GM23248 (cell line): Measurements from ENCODE around the gene TSSK1B. TPM values are rescaled to one million over a fixed set of nuclear protein-coding genes. Genes with fewer than 3 reads are reported as not detected.
"Not testable (repeated sequence)": the region's sequence is repeated elsewhere in the genome, so short reads cannot be mapped to it uniquely, and the experiment has no call there.

ENCODE experiments used
- DNase-seq: peaks from one replicate; pipeline ENCODE4 v3.0.0-alpha.2; 2015
- H2AFZ ChIP-seq: fragments of 200-600 bp; sonication (generic); 2 replicates; pipeline ENCODE4 v1.6.1; 2016; ENCODE audit warnings: antibody characterized with exemption
- H3F3A ChIP-seq: fragments of 200-600 bp; sonication (generic); 2 replicates; pipeline ENCODE4 v1.6.1; 2016; ENCODE audit warnings: mild to moderate bottlenecking, antibody characterized with exemption, mixed run types; ENCODE audit not compliant: insufficient read depth
- H3K27ac ChIP-seq: fragments of 200-600 bp; sonication (generic); 2 replicates; pipeline ENCODE4 v1.5.1; 2016; ENCODE audit warnings: mild to moderate bottlenecking
- H3K27me3 ChIP-seq: fragments of 200-600 bp; sonication (generic); replicated peaks from 2 replicates; pipeline ENCODE4 v1.6.1; 2016; ENCODE audit warnings: mild to moderate bottlenecking; ENCODE audit not compliant: insufficient read depth
- H3K36me3 ChIP-seq: fragments of 200-600 bp; sonication (generic); 2 replicates; pipeline ENCODE4 v1.6.1; 2016; ENCODE audit warnings: low read depth, mild to moderate bottlenecking
- H3K4me1 ChIP-seq: fragments of 200-600 bp; sonication (generic); 2 replicates; pipeline ENCODE4 v1.6.1; 2016; ENCODE audit warnings: mild to moderate bottlenecking; ENCODE audit not compliant: insufficient read depth
- H3K4me2 ChIP-seq: fragments of 200-600 bp; sonication (generic); one replicate; pipeline ENCODE4 v1.6.1; 2016; ENCODE audit warnings: mild to moderate bottlenecking; ENCODE audit not compliant: unreplicated experiment
- H3K4me3 ChIP-seq: fragments of 200-600 bp; sonication (generic); 2 replicates; pipeline ENCODE4 v1.5.1; 2016; ENCODE audit warnings: mild to moderate bottlenecking
- H3K79me2 ChIP-seq: fragments of 200-600 bp; sonication (generic); 2 replicates; pipeline ENCODE4 v1.6.1; 2016; ENCODE audit warnings: mild to moderate bottlenecking; ENCODE audit not compliant: insufficient read depth
- H3K9ac ChIP-seq: fragments of 200-600 bp; sonication (generic); 2 replicates; pipeline ENCODE4 v1.6.1; 2016; ENCODE audit warnings: mild to moderate bottlenecking
- H3K9me2 ChIP-seq: fragments of 200-600 bp; sonication (generic); 2 replicates; pipeline ENCODE4 v1.6.1; 2016; ENCODE audit warnings: mixed run types, mild to moderate bottlenecking, moderate library complexity; ENCODE audit not compliant: insufficient read depth
- H3K9me3 ChIP-seq: fragments of 200-600 bp; sonication (generic); one replicate; pipeline ENCODE4 v1.6.1; 2017; ENCODE audit warnings: low read depth
- H4K20me1 ChIP-seq: fragments of 200-600 bp; sonication (generic); 2 replicates; pipeline ENCODE4 v1.6.0; 2016; ENCODE audit not compliant: insufficient read depth
- EZH2 ChIP-seq: fragments of 200-600 bp; sonication (generic); IDR thresholded peaks from 2 replicates; pipeline ENCODE4 v1.6.1; 2018; ENCODE audit warnings: antibody characterized with exemption, mild to moderate bottlenecking; ENCODE audit not compliant: insufficient read depth, poor library complexity, severe bottlenecking
- EZH2phosphoT487 ChIP-seq: fragments of 200-600 bp; sonication (generic); IDR thresholded peaks from 2 replicates; pipeline ENCODE4 v1.6.1; 2018; ENCODE audit warnings: antibody characterized with exemption, moderate library complexity, mild to moderate bottlenecking, low read depth; ENCODE audit not compliant: insufficient read depth
- WGBS, 2 experiments: methylation state at CpG; one replicate each; pipeline ENCODE4 v1.1.6; 2015 to 2017; ENCODE audit warnings: low lambda C conversion rate in 2 of 2, low coverage in 1 of 2; ENCODE audit errors: missing lambda C conversion rate in 2 of 2; 5-methylcytosine and 5-hydroxymethylcytosine counted together
- in situ Hi-C: fragments of 300-500 bp; cut with MboI; formaldehyde crosslinking; loops from 2 replicates; pipeline ENCODE4 v1.15.0; 2020
- polyA plus RNA-seq: library from polyadenylated mRNA; unstranded; fragments of >200 nt; fragmentation: Nextera tagmentation; extraction: Ambion mirVana; gene quantifications from 2 replicates; pipeline ENCODE4 v1.2.1, GENCODE V29; 2016
- total RNA-seq: library from RNA; depleted of rRNA; stranded (reverse); fragments of >200 nt; shearing (Covaris generic); gene quantifications from 2 replicates; pipeline ENCODE4 v1.2.3, GENCODE V29; 2014

TSSK1B gene
- total and polyA plus RNA-seq, 2 experiments from 2014 or later = not detected

- H3K4me1 ChIP-seq = no peaks in the 10 kb centered on the region
- H3K4me2 ChIP-seq = no peak overlapping the region
- no peaks in the 10 kb centered on the region for H3K36me3 ChIP-seq
- H3K9me2 ChIP-seq = no peaks in the 10 kb centered on the region
- H3K9me3 ChIP-seq = no peaks in the 10 kb centered on the region
- H3K27me3 ChIP-seq = no peaks in the 10 kb centered on the region
- H2AFZ ChIP-seq = no peak overlapping the region
- no peak for TF ChIP-seq EZH2phosphoT487
- no peak for TF ChIP-seq EZH2
- H4K20me1 ChIP-seq = no peaks in the 10 kb centered on the region
- H3K4me3 ChIP-seq = no peak overlapping the region
- 41 to 47% methylated on average over 2 of the region's 2 CpGs for WGBS, 2 experiments
- no peaks in the 10 kb centered on the region for H3K79me2 ChIP-seq
- no peak overlapping the region for H3K27ac ChIP-seq
- H3K9ac ChIP-seq = no peak overlapping the region
- H3F3A ChIP-seq = no peaks in the 10 kb centered on the region
- no peak for DNase-seq
- in situ Hi-C loops = no loop called here
Measured at GRCh38 chr5:113421693-113422092, 13.1 kb downstream of the TSSK1B start.

- Histone ChIP-seq H3K27ac (no peak overlapping the region), H4K20me1 (no peaks in the 10 kb centered on the region), H2AFZ (no peak overlapping the region), H3K4me3 (no peak overlapping the region), H3K9me3 (no peaks in the 10 kb centered on the region), H3K4me2 (no peak overlapping the region), H3K79me2 (no peaks in the 10 kb centered on the region), H3F3A (no peaks in the 10 kb centered on the region), H3K4me1 (no peaks in the 10 kb centered on the region), H3K9ac (no peak overlapping the region), H3K27me3 (no peaks in the 10 kb centered on the region), H3K9me2 (no peaks in the 10 kb centered on the region), H3K36me3 (no peaks in the 10 kb centered on the region)
- 38 to 41% methylated on average over 6 of the region's 6 CpGs for WGBS, 2 experiments
- TF ChIP-seq EZH2phosphoT487 (no peak), EZH2 (no peak)
- no peak for DNase-seq
- in situ Hi-C loops = no loop called here
Measured at GRCh38 chr5:113405530-113405929, 29.3 kb downstream of the TSSK1B start.

GRCh38 chr5:113404269-113404668, 30.5 kb downstream of the TSSK1B start:
- WGBS, 2 experiments = 68 to 80% methylated on average over 2 of the region's 2 CpGs
- no peaks in the 10 kb centered on the region for H3K9me3 ChIP-seq
- no peaks in the 10 kb centered on the region for H3K27me3 ChIP-seq
- no peaks in the 10 kb centered on the region for H4K20me1 ChIP-seq
- H3K9me2 ChIP-seq = no peaks in the 10 kb centered on the region
- H3K79me2 ChIP-seq = no peaks in the 10 kb centered on the region
- DNase-seq = no peak
- H3K4me2 ChIP-seq = no peak overlapping the region
- TF ChIP-seq EZH2phosphoT487 = no peak
- no peak for TF ChIP-seq EZH2
- H3K36me3 ChIP-seq = no peaks in the 10 kb centered on the region
- H3K27ac ChIP-seq = no peak overlapping the region
- no peak overlapping the region for H3K4me3 ChIP-seq
- in situ Hi-C loops = no loop called here
- H3F3A ChIP-seq = no peaks in the 10 kb centered on the region
- H2AFZ ChIP-seq = no peak overlapping the region
- no peaks in the 10 kb centered on the region for H3K4me1 ChIP-seq
- no peak overlapping the region for H3K9ac ChIP-seq

- H4K20me1 ChIP-seq, H3K27ac ChIP-seq, H3K36me3 ChIP-seq, H3K9me3 ChIP-seq, H2AFZ ChIP-seq, H3K9me2 ChIP-seq, H3K79me2 ChIP-seq, H3K4me2 ChIP-seq, in situ Hi-C loops, H3K4me3 ChIP-seq, H3K9ac ChIP-seq, H3K27me3 ChIP-seq, H3F3A ChIP-seq, H3K4me1 ChIP-seq, DNase-seq: not testable (repeated sequence)
- WGBS, 2 experiments = 54 to 72% methylated on average over 4 of the region's 4 CpGs
Measured at GRCh38 chr5:113397986-113398385, 36.8 kb downstream of the TSSK1B start.

- no peaks in the 10 kb centered on the region for H3K79me2 ChIP-seq
- no peak overlapping the region for H3K9ac ChIP-seq
- H2AFZ ChIP-seq = no peak overlapping the region
- no peaks in the 10 kb centered on the region for H3K9me3 ChIP-seq
- in situ Hi-C loops = no loop called here
- H3K9me2 ChIP-seq = no peaks in the 10 kb centered on the region
- 52 to 63% methylated on average over 3 of the region's 3 CpGs for WGBS, 2 experiments
- no peaks in the 10 kb centered on the region for H4K20me1 ChIP-seq
- no peak overlapping the region for H3K27ac ChIP-seq
- H3K27me3 ChIP-seq = no peaks in the 10 kb centered on the region
- no peaks in the 10 kb centered on the region for H3K4me1 ChIP-seq
- peak; percentile 10 for DNase-seq
- TF ChIP-seq EZH2phosphoT487 (no peak), EZH2 (no peak)
- H3K4me3 ChIP-seq = no peak overlapping the region
- no peaks in the 10 kb centered on the region for H3F3A ChIP-seq
- no peaks in the 10 kb centered on the region for H3K36me3 ChIP-seq
- no peak overlapping the region for H3K4me2 ChIP-seq
Measured at GRCh38 chr5:113397046-113397445, 37.7 kb downstream of the TSSK1B start.
